NOMO-1 (cell line): ENCODE data around the gene CDC27.
"Not testable (repeated sequence)": the region's sequence is repeated elsewhere in the genome, so short reads cannot be mapped to it uniquely, and the experiment has no call there.

Source experiments
- DNase-seq, 2 experiments: peaks; one replicate each; lab custom pipeline; 2025; ENCODE audit not compliant: unreplicated experiment in 2 of 2; lab: John Stamatoyannopoulos, UW

Gene CDC27

DNA sequence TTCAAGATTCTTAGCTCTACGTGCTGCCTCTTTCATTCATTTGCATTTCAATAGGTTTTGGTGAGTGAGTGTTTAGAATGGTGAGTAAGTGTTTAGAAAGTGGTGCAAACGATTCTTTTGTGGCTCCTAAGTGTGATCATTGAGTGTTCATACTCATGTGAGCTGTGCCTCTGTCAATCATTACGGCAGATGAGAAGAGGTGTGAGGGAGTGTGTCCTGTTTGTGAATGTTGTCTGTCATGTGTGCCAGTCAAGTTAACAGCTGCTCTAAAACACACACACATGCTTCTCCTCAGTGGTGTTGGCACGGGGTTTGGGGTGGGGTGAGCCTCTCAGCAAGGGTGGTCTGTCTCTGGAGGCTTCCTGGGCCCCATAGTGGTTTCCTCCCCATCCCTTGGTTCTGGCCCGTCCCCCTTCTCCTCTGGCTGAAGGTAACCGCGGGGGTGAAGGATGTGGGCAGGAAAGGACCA lies 31.5 kb upstream of the CDC27 start:
- DNase-seq: no peak

DNA sequence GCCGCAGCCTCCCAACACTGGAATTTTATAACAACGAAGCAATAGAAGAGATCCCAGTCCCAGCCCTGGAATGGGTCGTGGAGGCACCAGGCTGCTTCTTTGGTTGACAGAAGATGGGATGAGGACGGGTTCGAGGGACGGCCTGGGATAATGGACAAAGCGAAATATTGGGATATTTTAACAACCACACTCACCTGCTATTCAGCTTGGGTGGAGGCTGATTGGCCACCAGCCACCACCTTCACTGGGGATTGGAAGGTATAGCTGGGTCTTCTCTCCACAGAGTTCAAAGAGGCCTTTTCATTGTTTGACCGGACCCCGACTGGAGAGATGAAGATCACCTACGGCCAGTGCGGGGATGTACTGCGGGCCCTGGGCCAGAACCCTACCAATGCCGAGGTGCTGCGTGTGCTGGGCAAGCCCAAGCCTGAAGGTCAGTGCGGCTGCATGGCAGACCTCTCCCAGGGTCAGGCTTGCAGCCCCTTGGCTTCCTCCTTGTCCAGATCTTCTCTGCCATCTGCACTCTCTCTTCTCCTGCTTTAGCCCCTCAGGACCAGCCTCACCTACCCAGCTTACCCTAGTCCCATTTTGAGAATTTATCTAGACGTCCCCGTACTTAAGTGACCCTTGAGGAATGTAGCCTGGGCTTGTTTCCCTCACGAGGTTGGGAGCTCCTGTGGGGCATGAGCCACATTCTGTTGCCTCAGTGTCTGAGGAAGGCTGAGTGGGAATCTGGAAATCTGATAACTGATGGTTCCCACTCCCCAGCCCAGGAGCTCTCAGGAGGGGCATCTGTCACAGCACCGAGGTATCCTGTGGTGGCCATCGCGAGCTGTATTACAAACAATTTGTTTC lies 30.8 kb upstream of the CDC27 start:
- DNase-seq: no peak

DNA sequence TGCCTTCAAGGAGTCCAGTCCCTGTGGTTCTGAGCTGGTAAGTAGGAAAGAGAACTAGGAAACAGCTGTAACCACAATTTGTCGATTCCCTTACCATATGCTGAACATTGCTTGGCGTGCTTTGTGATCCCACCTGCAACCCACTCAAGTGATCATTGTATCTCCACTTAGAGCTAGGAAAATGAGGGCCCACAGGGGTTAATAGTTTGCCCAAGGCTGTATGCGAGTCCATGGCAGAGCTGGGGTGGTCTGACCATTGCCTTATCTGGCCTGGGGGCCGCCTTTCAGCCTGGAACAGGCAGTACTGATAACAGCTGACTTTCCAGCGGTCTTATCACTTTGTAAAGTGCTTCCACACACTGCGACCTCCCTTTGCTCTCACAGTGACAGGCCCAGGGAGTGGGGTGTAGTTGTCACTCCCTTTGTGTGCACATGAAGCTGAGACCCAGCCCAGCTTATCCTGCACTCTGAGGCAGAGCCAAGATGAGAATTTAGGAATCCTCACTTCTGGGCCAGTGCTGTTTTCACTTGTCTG lies 29.9 kb upstream of the CDC27 start:
- no peak for DNase-seq

DNA sequence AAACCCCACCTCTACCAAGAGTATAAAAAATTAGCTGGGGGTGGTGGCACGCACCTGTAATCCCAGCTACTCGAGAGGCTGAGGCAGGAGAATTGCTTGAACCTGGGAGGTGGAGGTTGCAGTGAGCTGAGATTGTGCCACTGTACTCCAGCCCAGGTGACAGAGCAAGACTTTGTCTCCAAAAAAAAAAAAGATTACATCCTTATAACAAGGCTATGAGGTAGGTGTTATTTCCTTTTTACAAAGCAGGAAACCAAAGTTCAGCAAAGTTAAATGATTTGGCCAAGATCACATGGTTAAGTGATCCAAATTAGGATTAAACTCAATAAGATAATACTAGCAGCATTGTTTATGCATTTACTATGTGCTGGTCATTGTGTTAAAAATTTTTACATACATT lies 28.2 kb upstream of the CDC27 start:
- not testable (repeated sequence) for DNase-seq

DNA sequence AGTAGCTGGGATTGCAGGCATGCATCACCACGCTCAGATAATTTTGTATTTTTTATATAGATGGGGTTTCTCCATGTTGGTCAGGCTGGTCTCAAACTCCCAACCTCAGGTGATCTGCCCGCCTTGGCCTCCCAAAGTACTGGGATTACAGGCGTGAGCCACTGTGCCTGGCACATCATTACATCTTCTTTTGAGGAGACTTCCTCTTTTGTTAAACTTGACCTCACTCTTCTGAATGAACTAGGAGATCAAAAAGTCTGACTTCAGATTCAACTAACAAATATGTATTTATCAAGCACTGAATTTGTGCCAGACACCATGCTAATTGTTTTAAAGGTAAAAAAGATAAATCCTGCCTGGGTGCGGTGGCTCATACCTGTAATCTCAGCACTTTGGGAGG lies 27.7 kb upstream of the CDC27 start:
- not testable (repeated sequence) for DNase-seq

DNA sequence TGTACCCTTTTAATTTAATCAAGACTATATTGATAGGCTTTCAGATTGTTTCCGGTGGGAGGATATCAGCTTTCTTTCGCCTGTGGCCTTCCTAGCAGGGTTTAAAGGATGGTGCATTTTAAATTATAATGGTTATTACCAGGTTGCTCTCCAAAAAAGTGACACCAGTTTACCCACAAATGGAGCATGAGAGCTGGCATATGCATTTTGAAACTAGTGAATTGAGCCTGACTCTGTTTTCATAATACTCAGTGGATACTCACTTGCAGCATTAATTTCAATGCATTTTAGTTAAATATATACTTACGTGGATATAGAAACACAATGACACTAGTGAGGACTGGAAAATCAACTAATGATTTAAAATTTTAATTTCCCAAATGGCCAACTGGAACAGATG lies 25.8 kb upstream of the CDC27 start:
- no peak for DNase-seq

DNA sequence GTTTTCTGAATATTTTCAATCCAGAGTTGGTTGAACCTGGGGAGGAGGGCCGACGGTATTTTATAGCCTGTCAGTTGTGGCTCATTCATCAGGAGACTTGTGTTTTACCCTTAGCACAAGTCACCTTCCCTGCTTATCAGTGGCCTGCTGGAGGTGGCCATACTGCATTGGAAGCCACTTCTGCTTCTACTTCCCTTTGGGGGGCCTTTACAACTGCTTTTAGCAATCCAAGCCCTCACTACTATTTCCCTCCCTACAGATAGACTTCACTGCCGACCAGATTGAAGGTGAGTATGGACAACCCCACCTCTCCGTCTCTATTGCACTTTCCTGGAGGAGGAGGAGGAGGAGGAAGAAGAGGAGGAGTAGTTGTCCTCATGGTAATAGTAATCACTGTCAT lies 24.4 kb upstream of the CDC27 start:
- no peak for DNase-seq

DNA sequence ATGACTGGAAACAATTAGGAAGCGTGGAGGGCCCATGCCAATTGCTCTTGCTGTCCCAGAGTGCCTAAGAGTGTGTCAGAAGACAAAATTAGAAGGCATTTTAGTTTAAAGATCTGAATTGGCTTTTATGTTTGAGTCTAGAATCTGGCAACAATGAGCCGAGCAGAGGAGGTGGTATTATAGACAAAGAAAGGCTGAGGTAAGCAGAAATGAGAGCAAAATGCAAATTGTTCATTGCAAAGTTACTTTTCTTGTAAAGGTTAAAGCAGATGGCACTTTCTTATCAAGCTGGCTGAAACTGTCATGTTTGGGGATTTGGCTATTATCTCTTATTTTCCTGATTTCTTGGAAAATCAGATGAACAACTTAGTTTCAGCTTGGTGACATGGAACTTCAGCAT lies 23.4 kb upstream of the CDC27 start:
- DNase-seq: no peak

DNA sequence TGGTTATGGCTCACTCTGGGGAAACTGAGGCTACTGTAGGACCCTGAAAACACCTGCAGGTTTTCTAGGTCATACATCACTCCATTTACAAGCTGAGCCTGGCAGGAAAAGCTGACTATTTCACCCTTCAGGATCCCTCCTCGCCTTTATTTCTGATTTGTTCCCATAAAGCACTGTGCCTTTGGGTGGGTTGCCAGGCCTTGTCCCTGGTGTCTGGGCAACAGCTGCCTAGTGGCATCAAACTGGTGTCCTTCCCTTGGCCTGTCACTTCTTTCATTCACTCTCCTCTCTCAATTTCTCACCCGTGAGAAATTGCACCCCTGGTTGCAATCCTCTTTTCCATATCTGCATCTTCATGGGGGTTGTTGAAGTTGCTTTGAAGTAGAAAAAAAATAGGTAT lies 21.7 kb upstream of the CDC27 start:
- DNase-seq: no peak

DNA sequence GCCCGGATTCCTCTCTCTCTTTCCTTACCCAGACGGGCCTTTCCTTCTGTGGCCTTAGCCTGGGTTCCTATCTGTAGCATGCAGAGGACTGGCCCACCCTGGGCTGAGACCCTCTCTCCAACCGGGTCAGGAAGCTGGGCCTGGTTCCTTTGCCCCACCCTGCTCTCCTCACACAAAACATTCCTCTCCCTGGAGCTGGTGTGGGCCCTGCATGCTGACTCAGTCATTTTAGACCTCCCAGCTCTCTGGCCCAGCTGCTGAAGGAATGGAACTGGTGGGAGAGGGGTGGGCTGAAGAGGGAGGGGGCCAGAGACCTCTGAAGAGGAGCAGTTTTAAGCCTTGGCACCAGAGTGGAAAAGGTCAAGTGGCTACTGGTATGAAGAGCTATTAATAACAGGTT lies 21.0 kb upstream of the CDC27 start:
- no peak for DNase-seq

DNA sequence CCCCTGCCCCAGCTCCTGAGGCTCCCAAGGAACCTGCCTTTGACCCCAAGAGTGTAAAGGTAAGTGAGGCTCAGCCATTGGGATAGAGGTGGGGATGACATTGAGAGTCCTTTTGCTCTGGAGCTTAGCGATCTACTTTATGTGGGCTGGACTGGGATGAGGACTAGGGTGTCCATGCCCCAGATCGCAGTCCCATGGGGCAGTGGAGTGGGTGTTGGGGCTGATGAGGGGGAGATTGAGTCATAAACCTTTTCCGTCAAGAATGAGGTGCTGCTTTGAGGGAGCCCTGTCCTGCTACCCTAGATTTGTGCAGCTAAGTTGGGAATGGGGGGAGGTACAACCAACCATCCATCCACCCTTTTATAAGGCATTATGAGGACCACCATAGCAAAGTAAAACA lies 20.4 kb upstream of the CDC27 start:
- no peak for DNase-seq

DNA sequence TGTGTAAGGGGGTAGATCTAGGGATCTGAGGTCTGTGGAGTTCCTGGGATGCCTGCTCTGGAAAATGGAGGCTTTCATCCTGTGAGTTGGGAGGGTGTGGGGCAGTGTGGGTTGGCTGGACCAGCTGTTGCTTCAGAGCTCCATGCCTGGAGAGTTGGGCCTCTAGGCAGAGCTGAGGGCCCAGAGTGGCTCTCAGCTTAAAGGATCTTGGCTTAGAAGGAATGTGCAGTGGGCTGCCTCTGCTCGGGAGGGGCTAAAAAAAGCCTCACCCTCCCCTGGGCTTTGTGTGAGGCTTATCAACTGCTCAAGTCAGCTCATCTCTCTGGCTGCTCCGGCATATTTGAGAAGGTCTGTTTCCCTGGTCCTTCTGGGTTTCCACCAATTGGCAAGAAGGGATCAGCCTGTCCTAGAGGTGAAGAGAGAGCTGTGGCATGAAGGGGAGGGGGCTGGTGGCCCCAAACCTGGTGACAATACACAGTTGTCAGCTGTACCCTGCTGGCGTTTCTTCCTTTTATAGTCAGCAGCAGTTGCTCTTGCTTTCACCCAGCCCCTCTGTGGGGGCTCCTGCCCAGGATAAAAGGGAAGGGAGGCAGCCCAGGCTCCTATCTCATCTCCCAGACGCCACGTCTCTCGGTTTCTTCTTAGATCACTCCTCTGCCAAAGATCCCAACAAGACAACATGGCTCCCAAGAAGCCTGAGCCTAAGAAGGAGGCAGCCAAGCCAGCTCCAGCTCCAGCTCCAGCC lies 19.8 kb upstream of the CDC27 start, which contains the start of gene MYL4:
Gene MYL4 (plus strand): TSS at position 605 of the 745 bp plus-strand sequence. CDS start 75 bp downstream, at position 680.
- no peak for DNase-seq

DNA sequence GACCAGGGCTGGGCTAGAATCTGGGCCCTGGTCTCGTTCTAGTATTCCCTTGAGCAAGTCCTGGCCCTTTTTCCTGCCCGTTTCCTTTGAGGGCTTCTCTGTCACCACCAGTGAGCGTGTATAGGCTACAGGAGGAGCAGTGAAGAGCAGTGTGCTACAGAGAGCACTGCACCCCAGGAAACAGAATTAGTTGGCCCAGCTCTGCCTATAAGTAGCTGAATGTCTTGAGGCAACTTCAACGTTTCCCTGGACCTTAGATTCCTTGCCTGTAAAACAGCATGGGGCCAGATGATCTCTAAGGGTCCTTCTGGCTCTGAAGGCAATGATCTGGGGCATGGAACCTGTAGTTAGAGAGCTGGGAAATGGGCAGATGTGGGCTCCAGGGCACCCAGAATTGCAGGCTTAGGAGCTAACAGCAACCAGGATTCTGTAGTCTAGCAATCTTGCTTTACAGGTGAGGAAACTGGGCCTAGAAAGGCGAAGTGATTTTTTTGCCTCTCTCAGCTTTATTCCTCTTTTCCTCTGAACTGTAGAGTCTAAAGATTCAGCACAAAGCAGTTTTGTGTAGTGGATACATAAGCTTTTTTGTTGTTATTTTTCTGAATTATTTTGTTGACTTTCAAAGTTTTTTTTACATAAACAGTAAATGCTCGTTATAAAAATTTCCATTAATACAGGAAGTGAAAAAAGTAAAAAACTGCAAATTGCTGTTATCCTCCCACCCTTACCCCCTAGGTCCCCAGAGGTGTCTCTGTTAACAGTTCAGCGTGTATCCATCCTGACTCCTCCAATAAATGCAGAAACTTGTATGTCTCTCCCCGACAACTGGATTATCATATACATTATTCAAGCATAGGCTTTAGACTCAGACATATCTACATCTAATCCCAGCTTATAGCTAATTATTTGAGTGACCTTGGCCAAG lies 18.3 kb upstream of the CDC27 start:
- no peak for DNase-seq

DNA sequence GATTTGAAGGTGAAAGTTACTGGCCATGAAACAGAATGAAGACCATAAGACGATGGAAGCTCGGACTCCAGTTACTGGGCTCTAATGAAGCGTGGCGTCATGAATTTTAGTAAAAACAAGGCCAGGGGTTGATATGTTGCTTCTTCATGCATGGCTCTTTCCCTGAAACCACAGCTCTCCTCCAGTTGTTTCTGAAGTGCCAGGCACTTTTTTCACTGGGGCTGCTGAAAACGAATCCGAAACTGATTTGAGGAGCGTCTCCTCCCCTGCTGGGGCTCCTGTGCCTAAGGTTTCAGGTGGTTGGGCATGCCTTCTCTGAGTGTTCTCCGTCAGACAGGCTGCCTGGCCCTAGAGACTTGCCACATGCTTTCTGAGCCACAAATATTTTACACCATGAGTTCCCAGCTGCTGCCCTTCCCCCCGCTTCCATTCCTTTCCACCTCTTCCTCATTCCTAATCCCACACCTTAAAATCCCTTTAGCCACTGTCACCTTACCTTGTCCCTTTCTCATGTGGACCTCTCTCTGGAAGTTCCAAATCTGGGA lies 16.4 kb upstream of the CDC27 start:
- no peak for DNase-seq

DNA sequence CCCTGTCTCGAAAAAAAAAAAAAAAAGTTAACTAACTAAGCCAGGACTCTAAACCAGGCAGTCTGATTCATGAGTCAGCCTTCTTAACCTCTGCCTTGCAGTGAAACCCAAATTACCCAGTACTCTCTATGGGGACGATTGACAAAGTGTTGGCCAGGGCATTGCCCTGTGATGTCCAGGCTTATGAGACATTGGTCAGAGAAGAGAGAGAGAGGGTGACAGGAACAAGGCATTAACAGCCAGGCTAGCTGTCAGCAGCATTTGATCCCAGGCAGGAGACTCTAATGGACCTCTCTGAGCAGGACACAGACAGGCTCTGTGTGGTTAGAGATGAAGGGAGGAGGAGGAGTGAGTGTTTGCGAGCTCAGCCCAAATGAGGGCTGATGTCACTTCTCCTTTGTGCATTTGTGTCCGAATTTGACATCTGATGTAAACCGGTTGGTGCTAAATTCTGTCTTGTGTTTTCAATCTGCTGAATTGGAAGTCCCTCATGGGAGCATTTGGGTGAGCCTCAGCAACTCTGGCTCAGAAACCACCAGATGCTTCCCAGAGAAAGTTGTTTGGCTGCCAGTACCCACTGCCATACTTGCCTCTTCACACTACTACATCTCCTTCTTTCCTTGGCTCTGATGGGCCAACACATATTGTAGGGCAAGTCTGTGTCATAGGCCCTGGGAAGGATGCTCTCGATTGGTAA lies 15.8 kb upstream of the CDC27 start:
- DNase-seq: no peak

DNA sequence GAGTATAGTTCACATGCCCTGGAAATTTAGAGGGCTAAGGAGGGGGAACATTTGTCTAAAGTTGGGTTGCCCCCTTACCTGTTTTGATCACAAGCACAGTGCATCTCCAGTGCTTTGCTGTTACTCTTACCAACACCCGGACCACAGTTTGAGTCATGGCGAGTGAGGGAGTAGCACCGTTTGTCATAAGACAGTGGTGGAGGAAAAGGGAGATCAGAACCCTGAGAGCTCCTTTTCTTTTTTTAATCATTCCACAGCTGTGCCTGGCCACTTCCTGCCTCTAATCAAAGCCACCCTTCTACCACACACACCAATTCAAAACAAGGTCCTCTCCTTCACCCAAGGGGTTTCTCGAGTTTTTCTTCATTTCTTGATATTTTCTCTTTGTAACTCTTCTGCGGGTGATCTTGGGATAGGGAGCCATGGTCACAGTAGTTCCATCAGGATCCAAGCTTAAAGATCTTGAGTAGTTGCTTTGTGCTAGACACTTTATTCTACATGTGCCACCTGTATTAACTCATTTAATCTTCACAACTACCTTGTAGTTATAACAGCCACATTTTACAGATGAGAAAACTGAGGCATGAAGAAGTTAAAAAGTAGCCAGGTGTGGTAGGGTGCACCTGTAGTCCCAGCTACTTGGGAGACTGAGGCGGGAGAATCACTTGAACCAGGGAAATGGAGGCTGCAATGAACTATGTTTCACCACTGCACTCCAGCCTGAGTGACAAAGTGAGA lies 15.1 kb upstream of the CDC27 start:
- DNase-seq: no peak

DNA sequence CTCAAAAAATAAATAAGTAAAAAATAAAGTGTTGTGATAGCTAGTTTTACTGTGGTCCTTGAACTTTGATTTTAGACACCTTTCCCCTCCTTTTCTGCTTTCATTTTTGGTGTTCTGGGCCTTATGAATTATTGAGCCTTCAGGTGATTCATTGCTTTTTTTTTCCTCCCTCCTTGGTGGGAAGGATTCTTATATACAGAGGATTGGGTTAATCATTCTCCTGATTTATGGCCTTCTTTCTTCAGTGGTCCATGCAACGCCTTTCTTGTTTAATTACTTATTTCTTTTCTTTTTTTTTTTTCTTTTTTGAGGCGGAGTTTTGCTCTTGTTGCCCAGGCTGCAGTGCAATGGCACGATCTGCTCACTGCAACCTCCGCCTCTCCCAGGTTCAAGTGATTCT lies 12.1 kb upstream of the CDC27 start:
- no peak for DNase-seq

DNA sequence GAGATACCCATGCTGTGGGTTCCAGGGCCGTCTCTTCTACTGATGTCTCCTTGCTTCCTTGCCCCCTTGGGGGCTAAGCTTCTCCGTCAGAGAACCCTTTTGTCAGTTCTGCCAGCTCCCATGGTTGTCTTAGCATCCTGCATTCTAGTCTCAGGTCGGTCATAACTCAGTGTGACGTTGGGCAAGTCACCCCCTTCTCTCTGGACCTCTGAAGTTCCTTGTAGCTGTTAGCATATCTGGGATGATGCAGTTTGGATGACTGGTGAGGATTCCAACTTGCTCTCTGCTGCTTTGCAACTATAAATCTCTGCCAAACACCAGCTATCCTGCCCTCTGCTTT lies 11.2 kb upstream of the CDC27 start:
- peak; percentile 30 to 80 for DNase-seq

DNA sequence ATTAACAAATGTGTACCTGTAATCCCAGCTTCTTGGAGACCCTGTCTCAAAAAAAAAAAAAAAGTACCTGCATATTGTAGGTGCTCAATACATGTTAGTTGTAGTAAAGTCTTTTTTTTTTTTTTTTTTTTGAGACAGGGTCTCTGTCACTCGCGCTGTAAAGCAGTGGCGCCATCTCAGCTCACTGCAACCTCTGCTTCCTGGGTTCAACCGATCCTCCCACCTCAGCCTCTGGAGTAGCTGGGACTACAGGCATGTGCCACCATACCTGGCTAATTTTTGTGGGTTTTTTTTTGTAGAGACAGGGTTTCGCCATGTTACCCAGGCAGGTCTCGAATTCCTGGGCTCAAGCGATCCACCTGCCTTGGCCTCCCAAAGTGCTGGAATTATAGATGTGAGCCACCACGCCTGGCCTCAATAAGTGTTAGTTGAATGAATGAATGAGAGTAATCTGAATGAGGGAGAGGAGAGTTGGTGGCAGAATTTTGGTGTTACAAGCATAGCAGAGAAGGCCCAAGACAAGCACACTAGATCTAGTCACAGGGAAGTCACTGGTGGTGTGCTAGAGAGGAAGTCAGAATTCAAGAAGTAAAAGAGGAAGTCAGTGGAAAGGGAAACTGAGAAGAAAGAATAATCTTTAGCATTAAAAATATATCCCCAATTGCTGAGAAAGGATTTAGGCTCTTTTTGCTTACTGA lies 10.7 kb upstream of the CDC27 start:
- peak; percentile 80 to 93 for DNase-seq
